Measurements from ENCODE around the gene MFAP3L. TPM values are rescaled to one million over a fixed set of nuclear protein-coding genes. Genes with fewer than 3 reads are reported as not detected.

The MFAP3L gene
- total and polyA plus RNA-seq, 9 donors: 0.38 to 7.6 (median 2.0) TPM

GRCh38 chr4:170007113-170007512 is 19.1 kb downstream of the MFAP3L start:
- no peak overlapping the region for H3K27ac ChIP-seq
- intact Hi-C loops (cut with DNase I): no loop called here
- DNase-seq: no peak
- no peak for TF ChIP-seq EP300 (IDR thresholded peaks at IDR 0.05)
- TF ChIP-seq POLR2A (IDR thresholded peaks at IDR 0.05): no peak
- TF ChIP-seq CTCF (IDR thresholded peaks at IDR 0.05): no peak
- no peaks in the 10 kb centered on the region for H3K36me3 ChIP-seq
- H3K9me3 ChIP-seq: no peaks in the 10 kb centered on the region
- H3K4me3 ChIP-seq: no peak overlapping the region
- H3K27me3 ChIP-seq: no peaks in the 10 kb centered on the region
- WGBS, 3 donors: 92 to 96% (median 94%) methylated on average over 4 of the region's 4 CpGs
- no peaks in the 10 kb centered on the region for H3K4me1 ChIP-seq (ENCODE audit: insufficient read depth)

GRCh38 chr4:170005472-170005871 is 20.7 kb downstream of the MFAP3L start:
- no peak for TF ChIP-seq CTCF (IDR thresholded peaks at IDR 0.05)
- TF ChIP-seq EP300 (IDR thresholded peaks at IDR 0.05): no peak
- TF ChIP-seq POLR2A (IDR thresholded peaks at IDR 0.05): no peak
- WGBS, 3 donors: 30 to 37% (median 34%) methylated on average over 5 of the region's 5 CpGs

GRCh38 chr4:170004651-170005295 is 21.4 kb downstream of the MFAP3L start:
- no peak for DNase-seq
- TF ChIP-seq EP300 (IDR thresholded peaks at IDR 0.05) (no peak), CTCF (IDR thresholded peaks at IDR 0.05) (no peak), POLR2A (IDR thresholded peaks at IDR 0.05) (no peak)
- Histone ChIP-seq H3K27ac (no peak overlapping the region), H3K27me3 (no peaks in the 10 kb centered on the region), H3K4me1 (ENCODE audit: insufficient read depth) (no peaks in the 10 kb centered on the region), H3K9me3 (no peaks in the 10 kb centered on the region), H3K36me3 (no peaks in the 10 kb centered on the region), H3K4me3 (no peak overlapping the region)
- intact Hi-C loops (cut with DNase I): no loop called here
- 33 to 57% (median 53%) methylated on average over 5 of the region's 5 CpGs for WGBS, 3 donors

More at GRCh38 chr4:170005472-170005871, 20.7 kb downstream of the MFAP3L start:
- H3K36me3 ChIP-seq: no peaks in the 10 kb centered on the region
- intact Hi-C loops (cut with DNase I): no loop called here
- H3K4me3 ChIP-seq: no peak overlapping the region
- no peaks in the 10 kb centered on the region for H3K4me1 ChIP-seq (ENCODE audit: insufficient read depth)
- no peaks in the 10 kb centered on the region for H3K27me3 ChIP-seq
- no peak overlapping the region for H3K27ac ChIP-seq
- no peak for DNase-seq
- no peaks in the 10 kb centered on the region for H3K9me3 ChIP-seq

- Histone ChIP-seq H3K9me3 (no peaks in the 10 kb centered on the region), H3K4me1 (ENCODE audit: insufficient read depth) (no peaks in the 10 kb centered on the region), H3K27ac (no peak overlapping the region), H3K27me3 (no peaks in the 10 kb centered on the region), H3K4me3 (no peak overlapping the region), H3K36me3 (no peaks in the 10 kb centered on the region)
- no peak for DNase-seq
- WGBS, 3 donors: 85 to 91% (median 86%) methylated on average over 12 of the region's 12 CpGs
- no peak for TF ChIP-seq CTCF (IDR thresholded peaks at IDR 0.05)
- TF ChIP-seq EP300 (IDR thresholded peaks at IDR 0.05): no peak
- TF ChIP-seq POLR2A (IDR thresholded peaks at IDR 0.05): no peak
- intact Hi-C loops (cut with DNase I): no loop called here
Observed at GRCh38 chr4:170003071-170004070, 22.8 kb downstream of the MFAP3L start.

Data from ovary (tissue), 9 donors.